Fibroblast of skin of right biceps (primary cell): Measurements from ENCODE around the gene ZC3H12A.
A peak's percentile ranks its signal among the peaks of the same experiment; 100 is the strongest.

ENCODE experiments used
- DNase-seq: peaks from one replicate; pipeline ENCODE4 v3.0.0-alpha.2; 2013

ZC3H12A gene

GRCh38 chr1:37456614-37457013 lies 17.8 kb upstream of the ZC3H12A start:
- no peak for DNase-seq

- no peak for DNase-seq
These were observed 15.8 kb upstream of the ZC3H12A start for GRCh38 chr1:37458551-37458950.

- no peak for DNase-seq
These were observed 12.5 kb upstream of the ZC3H12A start for GRCh38 chr1:37461698-37462436.

GRCh38 chr1:37464443-37464842 lies 9.9 kb upstream of the ZC3H12A start:
- DNase-seq, result no peak

GRCh38 chr1:37465593-37466517 lies 8.5 kb upstream of the ZC3H12A start:
- no peak for DNase-seq

- no peak for DNase-seq
These were observed 6.3 kb upstream of the ZC3H12A start for GRCh38 chr1:37468037-37468436.

GRCh38 chr1:37469386-37469785 lies 5.0 kb upstream of the ZC3H12A start:
- DNase-seq, result no peak

- DNase-seq, result peak; percentile 84
These were observed 2.8 kb upstream of the ZC3H12A start for GRCh38 chr1:37471345-37472231.

- DNase-seq, result no peak
These were observed 2.1 kb upstream of the ZC3H12A start for GRCh38 chr1:37472281-37472680.

GRCh38 chr1:37472994-37473393 lies 1.4 kb upstream of the ZC3H12A start:
- no peak for DNase-seq

GRCh38 chr1:37473431-37474045 lies 842 bp upstream of the ZC3H12A start:
- DNase-seq, result peak; percentile 22

GRCh38 chr1:37474697-37475379 lies 458 bp downstream of the ZC3H12A start:
- DNase-seq, result no peak

GRCh38 chr1:37475380-37476086 lies 1.2 kb downstream of the ZC3H12A start:
- no peak for DNase-seq

GRCh38 chr1:37476087-37476452 lies 1.7 kb downstream of the ZC3H12A start:
- DNase-seq, result no peak

GRCh38 chr1:37476460-37477197 lies 2.2 kb downstream of the ZC3H12A start:
- DNase-seq, result peak; percentile 88

GRCh38 chr1:37477198-37477931 lies 3.0 kb downstream of the ZC3H12A start:
- DNase-seq, result peak; percentile 62

- DNase-seq, result no peak
These were observed 3.6 kb downstream of the ZC3H12A start for GRCh38 chr1:37477946-37478345.

GRCh38 chr1:37478451-37478881 lies 4.1 kb downstream of the ZC3H12A start:
- peak; percentile 61 for DNase-seq

GRCh38 chr1:37478890-37479254 lies 4.5 kb downstream of the ZC3H12A start:
- DNase-seq, result peak; percentile 66
